Trophoblast cell (in vitro differentiated cells and primary cell): ENCODE results near the gene LAMC2.

ENCODE experiments used
- DNase-seq, 2 donors: peaks; one replicate each; pipeline ENCODE4 v3.0.0-alpha.2; 2016
- H2AFZ ChIP-seq: 2 replicates; pipeline ENCODE4 v1.6.1; 2013; ENCODE audit warnings: low read length, moderate library complexity, mild to moderate bottlenecking; ENCODE audit not compliant: insufficient read depth, poor library complexity
- H2AK5ac ChIP-seq: 2 replicates; pipeline ENCODE4 v1.6.1; 2013; ENCODE audit warnings: mild to moderate bottlenecking, low read length
- H2BK120ac ChIP-seq: 2 replicates; pipeline ENCODE4 v1.6.1; 2013; ENCODE audit warnings: low read length, mild to moderate bottlenecking, moderate library complexity; ENCODE audit not compliant: insufficient read depth, poor library complexity
- H2BK12ac ChIP-seq: 2 replicates; pipeline ENCODE4 v1.6.1; 2013; ENCODE audit warnings: mild to moderate bottlenecking, low read length, moderate library complexity
- H2BK5ac ChIP-seq: 2 replicates; pipeline ENCODE4 v1.6.1; 2013; ENCODE audit warnings: low read length, low read depth, moderate library complexity, mild to moderate bottlenecking; ENCODE audit not compliant: poor library complexity
- H3K14ac ChIP-seq: 2 replicates; pipeline ENCODE4 v1.6.1; 2013; ENCODE audit warnings: mild to moderate bottlenecking, low read length
- H3K18ac ChIP-seq: 2 replicates; pipeline ENCODE4 v1.6.1; 2013; ENCODE audit warnings: mild to moderate bottlenecking, low read length
- H3K23ac ChIP-seq: 2 replicates; pipeline ENCODE4 v1.6.1; 2013; ENCODE audit warnings: low read length
- H3K27ac ChIP-seq: 2 replicates; pipeline ENCODE4 v1.5.1; 2013; ENCODE audit warnings: low read depth, mild to moderate bottlenecking, inconsistent platforms, low read length, moderate library complexity
- H3K27me3 ChIP-seq: 2 replicates; pipeline ENCODE4 v1.6.1; 2013; ENCODE audit warnings: inconsistent platforms, mild to moderate bottlenecking, low read length, moderate library complexity; ENCODE audit not compliant: insufficient read depth
- H3K36me3 ChIP-seq, 2 experiments: 1 replicate in 1 of 2; 2 replicates in 1 of 2; pipeline ENCODE4 v1.6.1; 2013; ENCODE audit warnings: low read length in 2 of 2, mild to moderate bottlenecking in 2 of 2, moderate library complexity in 1 of 2; ENCODE audit not compliant: insufficient read depth in 2 of 2, control insufficient read depth in 1 of 2
- H3K4ac ChIP-seq: 2 replicates; pipeline ENCODE4 v1.6.1; 2013; ENCODE audit warnings: low read depth, mild to moderate bottlenecking, low read length, moderate library complexity
- H3K4me1 ChIP-seq, 2 experiments: 1 replicate in 1 of 2; 2 replicates in 1 of 2; pipeline ENCODE4 v1.6.1; 2013; ENCODE audit warnings: low read length in 2 of 2, mild to moderate bottlenecking in 2 of 2, moderate library complexity in 1 of 2; ENCODE audit not compliant: insufficient read depth in 2 of 2, control insufficient read depth in 1 of 2
- H3K4me2 ChIP-seq: 2 replicates; pipeline ENCODE4 v1.6.1; 2013; ENCODE audit warnings: inconsistent platforms, mild to moderate bottlenecking, low read length, moderate library complexity
- H3K4me3 ChIP-seq: 2 replicates; pipeline ENCODE4 v1.5.1; 2013; ENCODE audit warnings: mild to moderate bottlenecking, low read depth, low read length, inconsistent platforms
- H3K79me1 ChIP-seq: one replicate; pipeline ENCODE4 v1.6.1; 2013; ENCODE audit warnings: low read length
- H3K79me2 ChIP-seq: 2 replicates; pipeline ENCODE4 v1.6.1; 2013; ENCODE audit warnings: low read length, mild to moderate bottlenecking; ENCODE audit not compliant: control insufficient read depth, insufficient read depth, poor library complexity
- H3K9ac ChIP-seq: 2 replicates; pipeline ENCODE4 v1.6.1; 2013; ENCODE audit warnings: mild to moderate bottlenecking, low read length
- H3K9me3 ChIP-seq: 2 replicates; pipeline ENCODE4 v1.6.1; 2013; ENCODE audit warnings: low read depth, mild to moderate bottlenecking, control low read depth, inconsistent platforms, low read length; ENCODE audit not compliant: insufficient read depth
- H4K12ac ChIP-seq: 2 replicates; pipeline ENCODE4 v1.6.1; 2013; ENCODE audit warnings: low read depth, mild to moderate bottlenecking, low read length, moderate library complexity
- H4K8ac ChIP-seq: 2 replicates; pipeline ENCODE4 v1.6.1; 2013; ENCODE audit warnings: low read depth, mild to moderate bottlenecking, low read length, moderate library complexity
- H4K91ac ChIP-seq: one replicate; pipeline ENCODE4 v1.6.1; 2013; ENCODE audit warnings: low read depth, mild to moderate bottlenecking, low read length, moderate library complexity
- WGBS: extraction: QIAGEN DNeasy Blood & Tissue Kit; methylation state at CpG from one replicate; pipeline ENCODE4 v1.1.7; 2013; ENCODE audit warnings: missing lambda C conversion rate; ENCODE audit not compliant: insufficient read length, insufficient coverage; ENCODE audit errors: extremely low coverage; 5-methylcytosine and 5-hydroxymethylcytosine counted together

LAMC2 gene

DNA sequence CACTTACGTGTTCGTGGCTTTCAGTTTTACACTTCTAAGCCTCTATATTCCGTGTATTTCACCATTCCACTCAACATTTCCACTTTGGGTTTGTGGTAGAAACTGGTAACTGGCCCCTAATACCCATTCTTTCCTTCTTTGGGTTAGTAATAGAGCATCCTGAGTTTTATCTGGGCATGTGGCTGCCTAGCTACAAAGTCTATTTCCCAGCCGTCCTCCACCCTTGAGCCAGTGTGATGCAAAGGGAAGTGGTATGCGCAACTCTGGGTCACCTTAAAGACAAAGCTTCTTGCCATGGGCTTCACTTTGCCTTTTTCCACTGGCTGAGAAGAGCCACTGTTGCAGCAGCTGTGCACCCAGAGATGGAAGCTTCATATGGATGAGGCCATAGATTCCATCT is 73.9 kb downstream of the LAMC2 start:
- no peak overlapping the region for H2BK5ac ChIP-seq
- H3K4ac ChIP-seq, result no peak overlapping the region
- no peaks in the 10 kb centered on the region for H3K9me3 ChIP-seq
- no peak overlapping the region for H4K8ac ChIP-seq
- H3K9ac ChIP-seq, result no peak overlapping the region
- H2BK120ac ChIP-seq, result no peak overlapping the region
- H2BK12ac ChIP-seq, result no peak overlapping the region
- H3K79me2 ChIP-seq, result no peaks in the 10 kb centered on the region
- H3K27ac ChIP-seq, result no peak overlapping the region
- H3K4me2 ChIP-seq, result no peak overlapping the region
- no peak for DNase-seq
- no peak overlapping the region for H3K14ac ChIP-seq
- H3K23ac ChIP-seq, result no peak overlapping the region
- no CpG with 5 or more reads among the region's 5 CpGs for WGBS
- H2AK5ac ChIP-seq, result no peak overlapping the region
- H3K79me1 ChIP-seq, result peaks cover 2% of the 10 kb centered on the region
- peaks cover 2 to 9% of the 10 kb centered on the region in 2 experiments for H3K4me1 ChIP-seq
- no peak overlapping the region for H4K12ac ChIP-seq
- H3K36me3 ChIP-seq, result peaks cover 0 to 4% of the 10 kb centered on the region in 2 experiments
- H3K4me3 ChIP-seq, result no peak overlapping the region
- H2AFZ ChIP-seq, result no peak overlapping the region
- H3K27me3 ChIP-seq, result no peaks in the 10 kb centered on the region
- no peak overlapping the region for H3K18ac ChIP-seq
- no peak overlapping the region for H4K91ac ChIP-seq

DNA sequence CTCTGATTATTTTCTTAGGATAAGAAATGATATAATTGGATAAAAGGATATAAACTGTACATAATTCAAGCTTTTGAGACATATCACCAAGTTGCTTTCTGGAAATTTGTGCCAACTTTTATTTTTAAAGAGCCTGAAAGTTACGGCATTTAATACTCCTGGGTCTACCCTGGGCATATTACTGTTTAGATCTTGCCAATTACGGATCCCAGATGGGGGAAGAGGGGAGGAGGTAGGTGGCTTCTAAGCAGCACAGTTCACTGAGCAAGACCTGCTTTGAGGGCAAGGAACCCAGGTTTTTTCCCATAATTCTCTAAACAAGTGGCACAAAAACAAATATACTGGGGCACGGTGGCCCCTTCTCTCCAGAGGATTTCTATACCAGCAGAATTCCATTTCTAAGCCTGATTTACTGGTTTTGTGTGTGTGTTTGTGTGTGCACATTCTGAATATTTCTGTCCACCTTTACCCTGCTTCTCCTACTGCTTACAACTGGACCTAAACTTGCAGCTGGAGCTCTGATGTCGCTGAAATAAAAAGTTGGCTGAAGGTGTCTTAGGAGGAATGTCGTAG is 76.7 kb downstream of the LAMC2 start:
- Histone ChIP-seq H3K79me1 (peaks cover 2% of the 10 kb centered on the region), H3K4me3 (no peak overlapping the region), H3K4ac (no peak overlapping the region), H4K8ac (no peak overlapping the region), H3K27me3 (no peaks in the 10 kb centered on the region), H4K12ac (no peak overlapping the region), H2BK5ac (no peak overlapping the region), H3K4me1 (peaks cover 6 to 12% of the 10 kb centered on the region in 2 experiments), H2AK5ac (no peak overlapping the region), H3K4me2 (no peak overlapping the region), H3K14ac (no peak overlapping the region), H3K18ac (no peak overlapping the region), H2AFZ (no peak overlapping the region), H3K9me3 (no peaks in the 10 kb centered on the region), H3K23ac (no peak overlapping the region), H3K27ac (no peak overlapping the region), H2BK12ac (no peak overlapping the region), H4K91ac (no peak overlapping the region), H3K79me2 (no peaks in the 10 kb centered on the region), H3K36me3 (peaks cover 0 to 4% of the 10 kb centered on the region in 2 experiments), H3K9ac (no peak overlapping the region), H2BK120ac (no peak overlapping the region)
- WGBS, result no CpG with 5 or more reads among the region's 5 CpGs
- DNase-seq, result peak; percentile 42 to 92

DNA sequence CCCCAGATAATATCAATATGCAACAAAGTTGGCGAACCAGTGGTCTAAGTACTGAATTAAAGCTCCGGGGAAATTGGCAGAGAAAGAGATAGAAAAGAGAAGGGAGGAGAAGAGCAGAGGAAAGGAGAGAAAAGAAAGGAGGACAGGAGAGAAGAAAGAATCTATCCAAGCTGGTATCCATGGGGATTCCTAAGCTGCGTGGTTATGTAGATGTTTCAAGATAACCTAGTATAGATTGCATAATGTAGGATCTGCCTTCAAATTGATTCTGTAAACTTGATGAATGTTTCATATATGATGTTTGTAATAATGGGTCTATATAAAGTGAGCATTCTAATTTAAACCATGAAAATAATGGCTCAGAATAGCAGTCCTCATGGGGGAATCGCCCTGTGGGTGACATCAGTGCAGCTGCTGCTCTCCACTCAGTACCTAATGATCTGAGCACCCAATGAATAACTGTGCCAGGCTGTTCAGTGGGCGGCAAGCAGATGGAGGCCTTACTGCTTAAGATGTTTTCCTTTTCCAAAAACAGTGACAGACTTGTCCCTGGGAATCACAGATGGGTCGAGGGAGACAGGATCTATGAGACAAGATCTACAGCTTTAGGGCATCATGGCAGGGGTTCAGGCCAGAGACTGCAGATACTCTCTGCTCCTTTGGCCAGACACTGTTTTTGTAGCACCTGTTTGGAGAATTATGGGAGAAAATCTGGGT is 78.0 kb downstream of the LAMC2 start:
- peaks cover 0 to 4% of the 10 kb centered on the region in 2 experiments for H3K36me3 ChIP-seq
- H4K12ac ChIP-seq, result no peak overlapping the region
- no peak overlapping the region for H3K18ac ChIP-seq
- H2AK5ac ChIP-seq, result no peak overlapping the region
- no peak overlapping the region for H3K4me3 ChIP-seq
- no peak overlapping the region for H4K8ac ChIP-seq
- H2BK12ac ChIP-seq, result peak overlapping the region; percentile 55
- no peak overlapping the region for H2AFZ ChIP-seq
- H3K23ac ChIP-seq, result no peak overlapping the region
- no peaks in the 10 kb centered on the region for H3K9me3 ChIP-seq
- H3K9ac ChIP-seq, result no peak overlapping the region
- H3K14ac ChIP-seq, result no peak overlapping the region
- H3K4ac ChIP-seq, result no peak overlapping the region
- H3K4me2 ChIP-seq, result no peak overlapping the region
- no peaks in the 10 kb centered on the region for H3K27me3 ChIP-seq
- no peak overlapping the region for H2BK120ac ChIP-seq
- no peaks in the 10 kb centered on the region for H3K79me2 ChIP-seq
- H3K27ac ChIP-seq, result no peak overlapping the region
- H3K79me1 ChIP-seq, result peaks cover 2% of the 10 kb centered on the region
- H2BK5ac ChIP-seq, result no peak overlapping the region
- WGBS, result no CpG with 5 or more reads among the region's 6 CpGs
- peak in 1 of 2 donors; percentile 70 for DNase-seq
- no peak overlapping the region for H4K91ac ChIP-seq
- peaks cover 10 to 17% of the 10 kb centered on the region in 2 experiments for H3K4me1 ChIP-seq

DNA sequence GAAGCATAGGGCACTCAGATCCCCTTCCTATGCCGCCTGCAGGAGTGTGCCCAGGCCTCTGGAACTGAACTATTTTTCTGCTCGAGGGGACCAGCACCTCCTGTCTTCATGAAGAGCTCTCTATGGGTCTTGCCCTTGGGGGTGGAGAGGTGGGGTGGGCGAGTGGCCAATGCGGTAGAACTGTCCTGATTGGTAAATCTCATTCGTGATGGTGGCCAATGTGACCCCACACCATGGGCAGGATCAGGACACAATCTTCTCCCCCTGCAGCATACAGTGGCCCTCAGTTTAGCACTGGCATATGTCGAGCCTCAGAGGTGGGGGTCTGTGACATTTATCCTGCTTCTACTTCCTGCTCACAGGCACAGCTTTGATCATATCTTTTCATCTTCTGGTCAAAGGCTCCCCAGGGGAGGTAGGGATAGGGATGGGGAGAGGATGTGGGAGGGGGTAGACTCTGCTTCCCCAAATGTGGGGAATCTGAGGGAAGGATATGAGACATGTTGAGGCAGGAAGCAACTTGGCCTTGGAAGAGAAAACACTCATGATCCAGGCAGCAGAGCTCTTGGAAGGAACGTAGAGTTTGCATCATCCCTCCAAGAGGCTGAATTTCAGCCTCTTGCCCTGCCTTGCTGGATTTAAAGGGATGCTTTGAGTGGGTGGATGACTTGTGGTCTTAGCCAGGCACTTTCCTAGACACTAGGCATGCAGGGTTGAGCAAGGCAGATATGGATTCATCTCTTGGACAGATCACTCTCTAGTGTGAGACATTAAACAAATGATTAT is 81.8 kb downstream of the LAMC2 start:
- Histone ChIP-seq H2AFZ (no peak overlapping the region), H3K18ac (peak overlapping the region; percentile 34), H3K9ac (no peak overlapping the region), H3K79me1 (peaks cover 14% of the 10 kb centered on the region), H3K4me3 (no peak overlapping the region), H3K9me3 (no peaks in the 10 kb centered on the region), H3K23ac (no peak overlapping the region), H3K4me1 (peaks cover 22 to 35% of the 10 kb centered on the region in 2 experiments), H3K79me2 (no peaks in the 10 kb centered on the region), H4K8ac (no peak overlapping the region), H3K27ac (no peak overlapping the region), H2BK12ac (peak overlapping the region; percentile 44), H4K12ac (no peak overlapping the region), H3K4me2 (no peak overlapping the region), H2BK5ac (peak overlapping the region; percentile 8), H3K36me3 (no peaks in the 10 kb centered on the region), H3K4ac (no peak overlapping the region), H3K14ac (no peak overlapping the region), H2AK5ac (peak overlapping the region; percentile 11), H3K27me3 (no peaks in the 10 kb centered on the region), H4K91ac (peak overlapping the region; percentile 34), H2BK120ac (no peak overlapping the region)
- WGBS, result no CpG with 5 or more reads among the region's 7 CpGs
- DNase-seq, result peak; percentile 52 to 72
